GM12878 (cell line): ENCODE data around the gene RRM2. TPM values are rescaled to one million over a fixed set of nuclear protein-coding genes. Genes with fewer than 3 reads are reported as not detected.

Experiments
- ATAC-seq: fragments of 200-7000 bp; cut with Tn5 transposase; 3 replicates; pipeline ENCODE4 v1.9.1; 2020; ENCODE audit warnings: mild to moderate bottlenecking, moderate library complexity
- BruUV-seq: library from RNA; stranded (reverse); fragments of 400-500 nt; replicated peaks from 2 replicates; lab custom pipeline; 2021; lab: Mats Ljungman, UMichigan
- CTCF ChIA-PET: fragments of 300-600 bp; sonication (Branson Sonifier 250); formaldehyde crosslinking; extraction: SDS; loops from one replicate; lab custom pipeline; 2021; ENCODE audit warnings: inconsistent platforms; lab: Yijun Ruan, JAX
- POLR2A ChIA-PET: fragments of 350-600 bp; formaldehyde crosslinking; extraction: SDS; loops from one replicate; lab custom pipeline; 2021; ENCODE audit warnings: inconsistent platforms; lab: Charles Lee
- RAD21 ChIA-PET: fragments of 300-600 bp; sonication (Branson Sonifier 250); formaldehyde crosslinking; loops from one replicate; lab custom pipeline; 2023; ENCODE audit warnings: antibody characterized with exemption; ENCODE audit not compliant: unreplicated experiment; lab: Charles Lee
- SMC1A ChIA-PET: fragments of 300-600 bp; sonication (Branson Sonifier 250); formaldehyde crosslinking; loops from one replicate; lab custom pipeline; 2023; ENCODE audit not compliant: unreplicated experiment, uncharacterized antibody; lab: Charles Lee
- DNase-seq: peaks from one replicate; pipeline ENCODE4 v3.0.0-alpha.2; 2011; ENCODE audit warnings: low read depth, low spot score
- FAIRE-seq: peaks from 3 replicates; lab custom pipeline; 2011; peaks lifted over from hg19 to GRCh38; lab: Jason Lieb, UNC
- H2AFZ ChIP-seq: 2 replicates; pipeline ENCODE4 v1.6.0; 2011; ENCODE audit warnings: low read depth, low read length, control low read depth; ENCODE audit not compliant: control insufficient read depth
- H3K27ac ChIP-seq: 2 replicates; pipeline ENCODE4 v1.5.1; 2011; ENCODE audit warnings: control low read depth; ENCODE audit not compliant: control insufficient read depth, insufficient read depth
- H3K27me3 ChIP-seq, 2 experiments: replicated peaks in 1 of 2; 2 replicates each; pipeline versions ENCODE4 v1.6.0 to v1.6.1; 2011; ENCODE audit warnings: low read length in 1 of 2; ENCODE audit not compliant: control insufficient read depth in 2 of 2, insufficient read depth in 2 of 2
- H3K36me3 ChIP-seq, 2 experiments: 2 replicates each; pipeline ENCODE4 v1.5.1; 2011; ENCODE audit warnings: low read length in 1 of 2; ENCODE audit not compliant: control insufficient read depth in 2 of 2, insufficient read depth in 2 of 2
- H3K4me1 ChIP-seq: 2 replicates; pipeline ENCODE4 v1.6.1; 2011; ENCODE audit warnings: mild to moderate bottlenecking, low read length, moderate library complexity, mixed read lengths; ENCODE audit not compliant: control insufficient read depth, insufficient read depth
- H3K4me2 ChIP-seq: 2 replicates; pipeline ENCODE4 v1.6.0; 2011; ENCODE audit warnings: control low read depth; ENCODE audit not compliant: control insufficient read depth, insufficient read depth
- H3K4me3 ChIP-seq: fragments of 200-600 bp; sonication (generic); 2 replicates; pipeline ENCODE4 v1.5.1; 2016
- H3K79me2 ChIP-seq: 2 replicates; pipeline ENCODE4 v1.6.0; 2011; ENCODE audit warnings: low read length; ENCODE audit not compliant: control insufficient read depth, insufficient read depth
- H3K9ac ChIP-seq: 2 replicates; pipeline ENCODE4 v1.8.0; 2011; ENCODE audit warnings: low read length, control low read depth, mixed read lengths; ENCODE audit not compliant: control insufficient read depth, insufficient read depth
- H3K9me3 ChIP-seq: replicated peaks from 3 replicates; pipeline ENCODE4 v1.5.1; 2011; ENCODE audit warnings: mild to moderate bottlenecking, low read length; ENCODE audit not compliant: control insufficient read depth, insufficient read depth
- H4K20me1 ChIP-seq: 2 replicates; pipeline ENCODE4 v1.6.0; 2011; ENCODE audit not compliant: control insufficient read depth, insufficient read depth
- CEBPZ ChIP-seq: fragments of 150-350 bp; IDR thresholded peaks from 2 replicates; pipeline ENCODE4 v1.6.1; 2016; ENCODE audit warnings: low read depth, low read length
- ELK1 ChIP-seq: IDR thresholded peaks from 2 replicates; pipeline ENCODE4 v1.6.1; 2012; ENCODE audit warnings: low read depth, low read length, improper control_type of control experiment
- EP300 ChIP-seq, 2 experiments: fragments of 150-350 bp in 1 of 2; IDR thresholded peaks; 2 replicates each; pipeline ENCODE4 v1.6.1; 2011 to 2012; ENCODE audit warnings: low read depth in 2 of 2, low read length in 2 of 2, borderline replicate concordance in 1 of 2, improper control_type of control experiment in 1 of 2, inconsistent platforms in 1 of 2; ENCODE audit not compliant: control insufficient read depth in 1 of 2
- ETV6 ChIP-seq, 2 experiments: fragments of 450-650 bp in 1 of 2; IDR thresholded peaks in 1 of 2; conservative IDR thresholded peaks in 1 of 2; 2 replicates each; pipeline ENCODE4 v1.6.1; 2014; ENCODE audit warnings: antibody characterized with exemption in 1 of 2, borderline replicate concordance in 1 of 2, low read depth in 1 of 2, mild to moderate bottlenecking in 1 of 2, moderate library complexity in 1 of 2
- GATAD2B ChIP-seq: fragments of 450-650 bp; conservative IDR thresholded peaks from 2 replicates; pipeline ENCODE4 v1.6.1; 2017; ENCODE audit warnings: low read depth, mild to moderate bottlenecking, moderate library complexity
- HDGF ChIP-seq: fragments of 450-650 bp; IDR thresholded peaks from 2 replicates; pipeline ENCODE4 v1.6.1; 2016; ENCODE audit warnings: antibody characterized with exemption
- IRF4 ChIP-seq: IDR thresholded peaks from 2 replicates; pipeline ENCODE4 v1.6.1; 2011; ENCODE audit warnings: low read depth, low read length
- IRF5 ChIP-seq: fragments of 450-650 bp; IDR thresholded peaks from 2 replicates; pipeline ENCODE4 v1.6.1; 2017; ENCODE audit warnings: borderline replicate concordance
- NKRF ChIP-seq: fragments of 450-650 bp; conservative IDR thresholded peaks from 2 replicates; pipeline ENCODE4 v1.6.1; 2017; ENCODE audit warnings: mild to moderate bottlenecking, moderate library complexity
- NR2C2 ChIP-seq: IDR thresholded peaks from 2 replicates; pipeline ENCODE4 v1.6.1; 2011; ENCODE audit warnings: borderline replicate concordance, low read depth; ENCODE audit not compliant: control insufficient read depth, insufficient read length
- TBL1XR1 ChIP-seq: IDR thresholded peaks from 2 replicates; pipeline ENCODE4 v1.6.1; 2012; ENCODE audit warnings: low read depth, low read length, improper control_type of control experiment
- TCF7 ChIP-seq: IDR thresholded peaks from 2 replicates; pipeline ENCODE4 v1.6.1; 2014; ENCODE audit warnings: antibody characterized with exemption, borderline replicate concordance
- YY1 ChIP-seq: IDR thresholded peaks from 2 replicates; pipeline ENCODE4 v1.6.1; 2011; ENCODE audit warnings: low read depth, mild to moderate bottlenecking, low read length
- ZNF274 ChIP-seq: IDR thresholded peaks from one replicate; pipeline ENCODE4 v1.8.0; 2011; ENCODE audit not compliant: insufficient read length, insufficient read depth
- WGBS: methylation state at CpG from one replicate; pipeline ENCODE4 v1.1.6; 2016; ENCODE audit warnings: low lambda C conversion rate; ENCODE audit not compliant: insufficient replicate concordance, insufficient coverage; ENCODE audit errors: missing lambda C conversion rate; 5-methylcytosine and 5-hydroxymethylcytosine counted together
- in situ Hi-C: fragments of 300-500 bp; cut with MboI; formaldehyde crosslinking; loops from 9 replicates; pipeline ENCODE4 v1.14.3; 2018; ENCODE audit warnings: mixed read lengths
- intact Hi-C: fragments of 100-400 bp; cut with micrococcal nuclease; formaldehyde crosslinking; loops from one replicate; pipeline ENCODE4 v1.14.2; 2022; ENCODE audit not compliant: unreplicated experiment
- polyA plus RNA-seq, 11 experiments: library from polyadenylated mRNA; depleted of rRNA in 4 of 11; unstranded in 6 of 11; stranded (reverse) in 5 of 11; fragments of >200 nt; fragmentation: Nextera tagmentation in 4 of 11; fragmentation: Illumina TruSeq in 1 of 11; extraction: Ambion mirVana in 4 of 11; extraction: Trizol in 1 of 11; gene quantifications; 1 replicate in 1 of 11; 2 replicates in 10 of 11; pipeline versions ENCODE4 v1.2.1 to v1.2.3, GENCODE V29; 2011 to 2016; ENCODE audit warnings: inconsistent platforms in 2 of 11, missing spikeins in 2 of 11, low read depth in 1 of 11
- total RNA-seq, 4 experiments: library from RNA; depleted of rRNA in 3 of 4; stranded (reverse); fragments of >200 nt in 3 of 4; fragmentation: Illumina TruSeq in 1 of 4; extraction: Trizol in 1 of 4; gene quantifications; 2 replicates each; pipeline versions ENCODE4 v1.2.1 to v1.2.3, GENCODE V29; 2013 to 2021

The RRM2 gene
- total and polyA plus RNA-seq, 10 of the 15 experiments (the other 5 are each of a cell fraction or from before 2014, with no cell fraction given) = 54.4 to 771 (median 159) TPM

- WGBS = 90% methylated on average over 11 of the region's 11 CpGs
- Histone ChIP-seq H3K79me2 (no peaks in the 10 kb centered on the region), H4K20me1 (no peaks in the 10 kb centered on the region; the same call in 1 of the 2 replicates), H3K36me3 (peaks cover 0 to 7% of the 10 kb centered on the region in 2 experiments; a peak in 2 of 4 replicates), H2AFZ (no peak overlapping the region), H3K9ac (no peak overlapping the region), H3K9me3 (no peaks in the 10 kb centered on the region), H3K27me3 (no peaks in the 10 kb centered on the region), H3K4me3 (no peak overlapping the region), H3K27ac (no peak overlapping the region), H3K4me1 (no peaks in the 10 kb centered on the region), H3K4me2 (no peak overlapping the region)
- ChIA-PET SMC1A (no interaction called here), POLR2A (interaction anchor here (0.7 kb wide), 1 partner anchor 507 kb away, joined by 3 read pairs; no protein-coding TSS in a partner anchor), RAD21 (no interaction called here), CTCF (no interaction called here)
- in situ Hi-C loops (no loop called here), intact Hi-C loops (no loop called here)
- no peak for ATAC-seq
- BruUV-seq = no TSS peak
- TF ChIP-seq TBL1XR1 (no peak), CEBPZ (no peak), EP300 (IDR thresholded peaks at IDR 0.05; ENCODE audit: borderline replicate concordance in 1 of 2, control insufficient read depth in 1 of 2, low read depth in 2 of 2, low read length in 2 of 2) (no peak), ETV6 (conservative IDR thresholded peaks at IDR 0.05 in 1 of 2, IDR thresholded peaks at IDR 0.05 in 1 of 2; ENCODE audit: borderline replicate concordance in 1 of 2, low read depth in 1 of 2) (no peak), GATAD2B (no peak), ELK1 (no peak), NKRF (no peak), NR2C2 (no peak), IRF4 (no peak), YY1 (no peak), TCF7 (no peak), IRF5 (no peak), ZNF274 (no peak), HDGF (no peak)
- FAIRE-seq = no peak
- no peak for DNase-seq
Measured at GRCh38 chr2:10167316-10167715, 44.8 kb downstream of the RRM2 start.
